Measurements from ENCODE around the gene CNBP.

DNA sequence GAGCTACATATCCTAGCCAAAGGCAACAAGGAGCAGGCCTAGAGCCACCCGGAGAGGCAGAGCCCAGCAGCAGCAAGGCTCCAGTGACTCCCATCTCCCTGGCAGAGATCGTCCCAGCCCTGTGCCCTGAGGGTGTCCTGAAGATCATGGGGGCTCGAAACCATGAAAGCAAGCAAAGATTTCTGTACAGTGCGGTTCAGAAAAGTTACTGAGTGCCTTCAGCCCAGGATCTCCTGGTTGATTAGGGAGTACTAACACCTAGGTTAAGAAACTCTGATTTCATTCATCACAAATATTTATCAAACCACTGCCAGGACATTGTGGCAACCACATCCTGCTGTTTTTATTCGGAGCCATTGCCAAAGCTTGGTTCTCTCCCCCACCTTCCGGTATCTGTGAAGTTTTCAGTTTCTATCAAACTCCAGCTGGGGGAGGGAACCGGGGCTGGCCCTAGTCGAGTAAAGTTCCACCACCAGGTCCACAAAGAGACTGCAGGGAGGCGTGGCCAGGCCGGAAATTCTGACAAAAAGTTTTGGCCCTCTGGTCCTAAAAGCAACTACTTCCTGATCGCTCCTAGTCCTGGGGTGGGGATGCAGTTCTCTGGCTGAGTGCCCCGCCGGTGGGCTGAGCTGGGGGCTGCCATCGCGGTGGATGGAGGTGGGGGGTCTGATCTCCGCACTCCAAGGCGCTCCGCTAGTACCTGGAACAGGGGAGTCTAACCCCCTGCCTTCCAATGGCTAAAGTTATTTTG is 63.3 kb downstream of the CNBP start:
- TF ChIP-seq GATA2 (IDR thresholded peaks at IDR 0.05; ENCODE audit: low read depth, low read length): no peak
- TF ChIP-seq GATA3 (IDR thresholded peaks at IDR 0.05; ENCODE audit: low read depth, low read length): no peak
